Ishikawa (cell line): ENCODE data around the gene SLC12A3.

ENCODE experiments used
- CEBPB ChIP-seq: IDR thresholded peaks from 2 replicates; pipeline ENCODE4 v1.6.1; 2012
- CREB1 ChIP-seq: IDR thresholded peaks from 2 replicates; pipeline ENCODE4 v1.6.1; 2012; ENCODE audit warnings: low read depth
- EGR1 ChIP-seq: IDR thresholded peaks from 2 replicates; pipeline ENCODE4 v1.6.1; 2012
- EP300 ChIP-seq: IDR thresholded peaks from 2 replicates; pipeline ENCODE4 v1.6.1; 2012; ENCODE audit warnings: borderline replicate concordance
- FOXM1 ChIP-seq: IDR thresholded peaks from 2 replicates; pipeline ENCODE4 v1.6.1; 2012; ENCODE audit warnings: low read depth, borderline replicate concordance
- NFIC ChIP-seq: IDR thresholded peaks from 2 replicates; pipeline ENCODE4 v1.6.1; 2012
- RAD21 ChIP-seq: IDR thresholded peaks from 2 replicates; pipeline ENCODE4 v1.6.1; 2012; ENCODE audit warnings: low read depth
- TAF1 ChIP-seq: IDR thresholded peaks from 2 replicates; pipeline ENCODE4 v1.6.1; 2012; ENCODE audit warnings: low read depth, mild to moderate bottlenecking
- TCF12 ChIP-seq: IDR thresholded peaks from 2 replicates; pipeline ENCODE4 v1.6.1; 2012; ENCODE audit warnings: low read depth
- TEAD4 ChIP-seq: IDR thresholded peaks from 2 replicates; pipeline ENCODE4 v1.6.1; 2012
- YY1 ChIP-seq: IDR thresholded peaks from 2 replicates; pipeline ENCODE4 v1.6.1; 2012; ENCODE audit warnings: low read depth
- ZBTB7A ChIP-seq: IDR thresholded peaks from 2 replicates; pipeline ENCODE4 v1.6.1; 2012; ENCODE audit warnings: low read depth
- TF ChIP-seq, protein P1 (sequence below): IDR thresholded peaks from 2 replicates; pipeline ENCODE4 v1.6.1; 2012
- TF ChIP-seq, protein P2 (sequence below): IDR thresholded peaks from 2 replicates; pipeline ENCODE4 v1.6.1; 2012
- TF ChIP-seq, protein P3 (sequence below): IDR thresholded peaks from 2 replicates; pipeline ENCODE4 v1.6.1; 2012; ENCODE audit warnings: low read depth, mild to moderate bottlenecking

SLC12A3 gene

DNA sequence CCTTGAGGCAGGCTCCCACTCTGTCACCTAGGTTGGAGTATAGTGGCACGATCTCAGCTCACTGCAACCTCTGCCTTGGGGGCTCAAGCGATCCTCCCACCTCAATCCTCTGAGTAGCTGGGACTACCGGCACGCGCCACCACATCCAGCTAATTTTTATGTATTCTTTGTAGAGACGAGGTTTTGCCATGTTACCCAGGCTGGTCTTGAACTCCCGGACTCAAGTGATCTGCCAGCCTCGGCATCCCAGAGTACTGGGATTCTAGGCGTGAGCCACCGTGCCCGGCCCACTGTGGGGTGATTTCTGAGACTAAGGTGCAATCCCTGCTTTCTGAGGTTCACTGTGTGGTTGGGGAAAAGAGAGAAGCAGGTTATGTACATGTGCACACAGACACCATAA, 12.0 kb upstream of the SLC12A3 start:
- TF ChIP-seq CEBPB (no peak), ZBTB7A (no peak), TAF1 (no peak), TCF12 (no peak), CREB1 (no peak), FOXM1 (no peak), YY1 (no peak), EGR1 (no peak), EP300 (no peak), TEAD4 (no peak), NFIC (no peak), RAD21 (no peak)
- TF ChIP-seq, protein P1, sequence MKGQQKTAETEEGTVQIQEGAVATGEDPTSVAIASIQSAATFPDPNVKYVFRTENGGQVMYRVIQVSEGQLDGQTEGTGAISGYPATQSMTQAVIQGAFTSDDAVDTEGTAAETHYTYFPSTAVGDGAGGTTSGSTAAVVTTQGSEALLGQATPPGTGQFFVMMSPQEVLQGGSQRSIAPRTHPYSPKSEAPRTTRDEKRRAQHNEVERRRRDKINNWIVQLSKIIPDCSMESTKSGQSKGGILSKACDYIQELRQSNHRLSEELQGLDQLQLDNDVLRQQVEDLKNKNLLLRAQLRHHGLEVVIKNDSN = no peak
- TF ChIP-seq, protein P2, sequence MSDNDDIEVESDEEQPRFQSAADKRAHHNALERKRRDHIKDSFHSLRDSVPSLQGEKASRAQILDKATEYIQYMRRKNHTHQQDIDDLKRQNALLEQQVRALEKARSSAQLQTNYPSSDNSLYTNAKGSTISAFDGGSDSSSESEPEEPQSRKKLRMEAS = no peak
- TF ChIP-seq, protein P3, sequence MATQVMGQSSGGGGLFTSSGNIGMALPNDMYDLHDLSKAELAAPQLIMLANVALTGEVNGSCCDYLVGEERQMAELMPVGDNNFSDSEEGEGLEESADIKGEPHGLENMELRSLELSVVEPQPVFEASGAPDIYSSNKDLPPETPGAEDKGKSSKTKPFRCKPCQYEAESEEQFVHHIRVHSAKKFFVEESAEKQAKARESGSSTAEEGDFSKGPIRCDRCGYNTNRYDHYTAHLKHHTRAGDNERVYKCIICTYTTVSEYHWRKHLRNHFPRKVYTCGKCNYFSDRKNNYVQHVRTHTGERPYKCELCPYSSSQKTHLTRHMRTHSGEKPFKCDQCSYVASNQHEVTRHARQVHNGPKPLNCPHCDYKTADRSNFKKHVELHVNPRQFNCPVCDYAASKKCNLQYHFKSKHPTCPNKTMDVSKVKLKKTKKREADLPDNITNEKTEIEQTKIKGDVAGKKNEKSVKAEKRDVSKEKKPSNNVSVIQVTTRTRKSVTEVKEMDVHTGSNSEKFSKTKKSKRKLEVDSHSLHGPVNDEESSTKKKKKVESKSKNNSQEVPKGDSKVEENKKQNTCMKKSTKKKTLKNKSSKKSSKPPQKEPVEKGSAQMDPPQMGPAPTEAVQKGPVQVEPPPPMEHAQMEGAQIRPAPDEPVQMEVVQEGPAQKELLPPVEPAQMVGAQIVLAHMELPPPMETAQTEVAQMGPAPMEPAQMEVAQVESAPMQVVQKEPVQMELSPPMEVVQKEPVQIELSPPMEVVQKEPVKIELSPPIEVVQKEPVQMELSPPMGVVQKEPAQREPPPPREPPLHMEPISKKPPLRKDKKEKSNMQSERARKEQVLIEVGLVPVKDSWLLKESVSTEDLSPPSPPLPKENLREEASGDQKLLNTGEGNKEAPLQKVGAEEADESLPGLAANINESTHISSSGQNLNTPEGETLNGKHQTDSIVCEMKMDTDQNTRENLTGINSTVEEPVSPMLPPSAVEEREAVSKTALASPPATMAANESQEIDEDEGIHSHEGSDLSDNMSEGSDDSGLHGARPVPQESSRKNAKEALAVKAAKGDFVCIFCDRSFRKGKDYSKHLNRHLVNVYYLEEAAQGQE = no peak

DNA sequence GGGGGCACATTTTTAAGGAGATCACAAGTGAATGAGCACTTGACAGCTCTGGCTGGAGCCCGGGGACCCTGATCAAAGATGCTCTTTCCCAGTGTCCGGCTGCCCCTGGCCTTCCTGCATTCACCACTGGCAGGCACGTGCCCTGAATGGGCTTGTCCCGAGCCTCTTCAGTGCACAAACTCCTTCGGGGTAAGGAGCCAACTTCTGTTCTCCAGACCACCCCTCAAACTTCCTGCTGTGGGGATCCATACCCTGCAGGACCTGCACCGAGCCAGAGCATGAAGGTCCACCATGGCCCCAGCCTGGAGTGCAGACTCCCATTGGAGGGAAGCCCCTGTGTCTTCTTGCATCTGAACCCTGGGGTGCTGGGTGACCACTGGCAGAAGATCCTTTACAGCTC, 9.8 kb upstream of the SLC12A3 start:
- TF ChIP-seq EP300 = no peak
- TF ChIP-seq CEBPB = no peak
- TF ChIP-seq, protein P2 = no peak
- no peak for TF ChIP-seq CREB1
- TF ChIP-seq, protein P1 = no peak
- no peak for TF ChIP-seq YY1
- TF ChIP-seq, protein P3 = no peak
- no peak for TF ChIP-seq RAD21
- no peak for TF ChIP-seq TAF1
- TF ChIP-seq FOXM1 = no peak
- no peak for TF ChIP-seq NFIC
- TF ChIP-seq EGR1 = no peak
- TF ChIP-seq TCF12 = no peak
- TF ChIP-seq ZBTB7A = no peak
- TF ChIP-seq TEAD4 = no peak

DNA sequence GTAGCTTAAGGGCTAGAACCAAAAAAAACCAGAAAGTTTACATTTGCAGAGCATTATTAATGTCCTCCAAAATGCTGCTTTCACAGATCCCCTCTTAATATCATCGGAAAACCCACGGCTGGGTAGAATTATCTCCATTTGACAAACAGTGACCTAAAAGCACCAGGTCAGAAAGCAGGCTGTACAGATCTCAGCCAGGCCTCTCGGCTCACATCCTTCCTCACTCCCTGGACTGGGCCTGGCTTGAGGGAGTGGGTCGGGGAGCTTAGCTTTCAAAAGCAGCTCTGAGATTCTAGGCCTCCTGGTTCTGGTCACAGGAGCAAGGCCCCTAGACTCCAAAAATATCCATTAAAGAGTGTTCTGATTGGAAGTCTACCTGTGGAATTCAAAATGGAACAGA, 9.1 kb upstream of the SLC12A3 start:
- TF ChIP-seq, protein P2 = no peak
- no peak for TF ChIP-seq NFIC
- TF ChIP-seq YY1 = no peak
- no peak for TF ChIP-seq ZBTB7A
- TF ChIP-seq EGR1 = no peak
- TF ChIP-seq TCF12 = no peak
- TF ChIP-seq, protein P3 = no peak
- TF ChIP-seq, protein P1 = no peak
- TF ChIP-seq CREB1 = no peak
- no peak for TF ChIP-seq FOXM1
- no peak for TF ChIP-seq RAD21
- no peak for TF ChIP-seq CEBPB

DNA sequence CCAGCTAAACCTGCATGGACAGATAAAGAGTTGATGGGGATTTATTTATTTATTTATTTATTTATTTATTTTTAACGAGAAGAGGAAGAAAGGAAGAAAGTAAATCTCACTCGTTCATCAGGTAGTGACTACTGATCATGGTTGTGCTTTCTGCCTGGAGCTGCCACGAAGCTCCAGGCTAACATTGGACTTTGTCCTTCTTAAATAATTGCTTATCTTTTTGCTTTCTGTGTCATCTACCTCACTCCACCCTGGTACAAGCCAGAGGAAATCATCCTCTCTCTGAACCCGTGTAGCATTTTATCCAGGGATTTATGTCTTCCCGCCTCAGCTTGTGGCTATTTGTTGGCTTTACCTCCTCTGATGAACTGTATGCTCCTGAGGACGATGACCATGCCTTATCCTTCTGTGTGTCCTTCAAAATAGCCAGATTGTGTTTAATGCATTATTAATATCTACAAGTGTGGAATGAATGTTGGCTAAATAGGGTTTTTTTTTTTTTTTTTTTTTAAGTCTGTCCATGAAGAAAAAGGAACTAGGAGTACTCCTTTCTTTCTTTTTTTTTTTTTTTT, 8.0 kb upstream of the SLC12A3 start:
- TF ChIP-seq TEAD4 = no peak
- no peak for TF ChIP-seq FOXM1
- TF ChIP-seq EP300 = no peak
- no peak for TF ChIP-seq TAF1
- no peak for TF ChIP-seq NFIC
- TF ChIP-seq ZBTB7A = no peak
- TF ChIP-seq, protein P2 = no peak
- no peak for TF ChIP-seq YY1
- no peak for TF ChIP-seq EGR1
